Activated CD8-positive, alpha-beta memory T cell treated with anti-CD3 and anti-CD28 coated beads, Interleukin-2, amount 50 U/mL, for 48 hours (primary cell): ENCODE data around the gene TTC31.
"Not testable (repeated sequence)": the region's sequence is repeated elsewhere in the genome, so short reads cannot be mapped to it uniquely, and the experiment has no call there.

ENCODE experiments used
- DNase-seq: peaks from one replicate; pipeline ENCODE4 v3.0.0-alpha.2; 2020

TTC31 gene

GRCh38 chr2:74457549-74458131 lies 25.2 kb upstream of the TTC31 start:
- DNase-seq: peak; percentile 91

- peak; percentile 95 for DNase-seq
Observed at GRCh38 chr2:74458132-74458937, 24.5 kb upstream of the TTC31 start, which contains the start of gene WBP1. Gene WBP1, plus strand, starts transcription at chr2:74458438. Its CDS starts 165 bp downstream, at chr2:74458603.

- no peak for DNase-seq
Observed at GRCh38 chr2:74458938-74459363, 23.9 kb upstream of the TTC31 start.

- DNase-seq: not testable (repeated sequence)
Observed at GRCh38 chr2:74459503-74460118, 23.3 kb upstream of the TTC31 start.

- DNase-seq: not testable (repeated sequence)
Observed at GRCh38 chr2:74460187-74460586, 22.7 kb upstream of the TTC31 start.

GRCh38 chr2:74461187-74462053 lies 21.5 kb upstream of the TTC31 start:
- DNase-seq: no peak

GRCh38 chr2:74462054-74462785 lies 20.7 kb upstream of the TTC31 start:
- DNase-seq: no peak

GRCh38 chr2:74462786-74463105 lies 20.1 kb upstream of the TTC31 start:
- no peak for DNase-seq

- DNase-seq: no peak
Observed at GRCh38 chr2:74464406-74464805, 18.5 kb upstream of the TTC31 start.

GRCh38 chr2:74470742-74471141 lies 12.1 kb upstream of the TTC31 start:
- DNase-seq: not testable (repeated sequence)

GRCh38 chr2:74471332-74472065 lies 11.4 kb upstream of the TTC31 start:
- no peak for DNase-seq

- DNase-seq: peak; percentile 99
Observed at GRCh38 chr2:74472086-74472944, 10.6 kb upstream of the TTC31 start, which contains the start of gene MRPL53. Gene MRPL53, minus strand, starts transcription at chr2:74472680. Its CDS starts 20 bp downstream, at chr2:74472660.

GRCh38 chr2:74472945-74473258 lies 10.0 kb upstream of the TTC31 start:
- DNase-seq: no peak

- DNase-seq: no peak
Observed at GRCh38 chr2:74474481-74474880, 8.4 kb upstream of the TTC31 start.

GRCh38 chr2:74474899-74475298 lies 8.0 kb upstream of the TTC31 start:
- DNase-seq: no peak

GRCh38 chr2:74481431-74481830 lies 1.4 kb upstream of the TTC31 start:
- DNase-seq: no peak

GRCh38 chr2:74481961-74482800 lies 700 bp upstream of the TTC31 start:
- DNase-seq: peak; percentile 83

- DNase-seq: not testable (repeated sequence)
Observed at GRCh38 chr2:74483675-74484164, 839 bp downstream of the TTC31 start.

- DNase-seq: no peak
Observed at GRCh38 chr2:74486141-74486540, 3.3 kb downstream of the TTC31 start.
